IPS-15b (cell line): ENCODE measurements around the gene ASXL2.
"Not testable (repeated sequence)": the region's sequence is repeated elsewhere in the genome, so short reads cannot be mapped to it uniquely, and the experiment has no call there.

ENCODE experiments used
- H3K27me3 ChIP-seq: one replicate; pipeline ENCODE4 v1.6.1; 2013; ENCODE audit warnings: low read length; ENCODE audit not compliant: control insufficient read depth, insufficient read depth
- H3K36me3 ChIP-seq: one replicate; pipeline ENCODE4 v1.6.1; 2013; ENCODE audit warnings: low read length; ENCODE audit not compliant: control insufficient read depth, insufficient read depth
- H3K4me1 ChIP-seq: one replicate; pipeline ENCODE4 v1.6.1; 2013; ENCODE audit warnings: mild to moderate bottlenecking, low read length; ENCODE audit not compliant: control insufficient read depth, insufficient read depth
- H3K4me3 ChIP-seq: one replicate; pipeline ENCODE4 v1.5.1; 2013; ENCODE audit warnings: low read depth, low read length
- H3K9ac ChIP-seq: one replicate; pipeline ENCODE4 v1.6.1; 2013; ENCODE audit warnings: low read depth, mild to moderate bottlenecking, low read length
- H3K9me3 ChIP-seq: one replicate; pipeline ENCODE4 v1.6.1; 2013; ENCODE audit warnings: mild to moderate bottlenecking, low read length; ENCODE audit not compliant: control insufficient read depth, insufficient read depth

ASXL2 gene

GRCh38 chr2:25878361-25879132 is at the start of gene ASXL2:
Gene ASXL2, minus strand, starts transcription at chr2:25878487. Its CDS starts 265 bp downstream, at chr2:25878222.
- Histone ChIP-seq H3K27me3 (no peaks in the 10 kb centered on the region), H3K36me3 (no peaks in the 10 kb centered on the region), H3K4me1 (peaks cover 3% of the 10 kb centered on the region), H3K9me3 (no peaks in the 10 kb centered on the region), H3K4me3 (peak within 1 kb of the TSS; percentile 90), H3K9ac (peak within 1 kb of the TSS; percentile 87)

GRCh38 chr2:25926984-25927756 is 48.9 kb upstream of the ASXL2 start:
- peaks cover 2% of the 10 kb centered on the region for H3K4me1 ChIP-seq
- H3K36me3 ChIP-seq: peaks cover 13% of the 10 kb centered on the region
- no peak overlapping the region for H3K9ac ChIP-seq
- H3K4me3 ChIP-seq: no peak overlapping the region
- H3K9me3 ChIP-seq: no peaks in the 10 kb centered on the region
- H3K27me3 ChIP-seq: no peaks in the 10 kb centered on the region

GRCh38 chr2:25922501-25922900 is 44.2 kb upstream of the ASXL2 start:
- H3K9me3 ChIP-seq: no peaks in the 10 kb centered on the region

GRCh38 chr2:25920786-25921415 is 42.6 kb upstream of the ASXL2 start:
- no peaks in the 10 kb centered on the region for H3K9me3 ChIP-seq
- no peak overlapping the region for H3K9ac ChIP-seq
- no peak overlapping the region for H3K4me3 ChIP-seq
- H3K27me3 ChIP-seq: no peaks in the 10 kb centered on the region
- no peaks in the 10 kb centered on the region for H3K36me3 ChIP-seq
- H3K4me1 ChIP-seq: no peaks in the 10 kb centered on the region

More at GRCh38 chr2:25922501-25922900, 44.2 kb upstream of the ASXL2 start:
- Histone ChIP-seq H3K9ac (no peak overlapping the region), H3K36me3 (peaks cover 5% of the 10 kb centered on the region), H3K4me1 (no peaks in the 10 kb centered on the region), H3K27me3 (no peaks in the 10 kb centered on the region), H3K4me3 (no peak overlapping the region)

DNA sequence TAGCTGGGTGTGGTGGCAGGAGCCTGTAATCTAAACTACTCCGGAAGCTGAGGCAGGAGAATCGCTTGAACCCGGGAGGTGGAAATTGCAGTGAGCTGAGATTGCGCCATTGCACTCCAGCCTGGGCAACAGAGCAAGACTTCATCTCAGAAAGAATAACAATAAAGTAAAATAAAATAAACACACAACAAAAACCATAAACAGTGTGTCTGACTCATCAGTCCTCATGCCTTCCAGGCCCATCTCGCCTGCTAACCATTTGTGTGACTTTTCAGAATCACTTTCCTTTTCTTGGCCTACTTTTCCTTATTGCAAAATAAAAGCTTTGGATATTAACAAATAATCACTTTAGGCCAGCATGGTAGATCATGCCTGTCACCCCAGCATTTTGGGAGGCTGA is 42.0 kb upstream of the ASXL2 start:
- H3K4me3 ChIP-seq: no peak overlapping the region
- no peaks in the 10 kb centered on the region for H3K27me3 ChIP-seq
- no peaks in the 10 kb centered on the region for H3K9me3 ChIP-seq
- no peaks in the 10 kb centered on the region for H3K4me1 ChIP-seq
- H3K9ac ChIP-seq: no peak overlapping the region
- no peaks in the 10 kb centered on the region for H3K36me3 ChIP-seq

DNA sequence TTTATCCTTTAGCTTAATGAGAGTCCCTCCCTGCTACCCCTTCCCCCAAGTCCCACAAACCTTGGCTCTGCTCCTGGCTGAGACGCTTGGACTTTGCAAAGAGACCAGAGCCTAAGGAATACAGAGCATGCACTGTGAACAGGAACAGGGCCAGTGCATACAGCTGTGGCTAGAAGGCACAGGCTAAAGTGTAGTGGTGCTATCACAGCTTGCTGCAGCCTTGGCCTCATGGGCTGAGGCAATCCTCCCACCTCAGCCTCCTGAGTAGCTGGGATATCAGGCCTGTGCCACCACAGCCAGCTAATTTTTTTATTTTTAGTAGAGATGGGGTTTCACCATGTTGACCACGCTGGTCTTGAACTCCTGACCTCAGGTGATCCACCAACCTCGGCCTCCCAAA is 39.5 kb upstream of the ASXL2 start:
- H3K4me1 ChIP-seq: no peaks in the 10 kb centered on the region
- no peaks in the 10 kb centered on the region for H3K9me3 ChIP-seq
- H3K36me3 ChIP-seq: no peaks in the 10 kb centered on the region
- H3K27me3 ChIP-seq: no peaks in the 10 kb centered on the region
- no peak overlapping the region for H3K9ac ChIP-seq
- no peak overlapping the region for H3K4me3 ChIP-seq

- H3K4me1 ChIP-seq, H3K27me3 ChIP-seq, H3K4me3 ChIP-seq, H3K9me3 ChIP-seq, H3K36me3 ChIP-seq, H3K9ac ChIP-seq: not testable (repeated sequence)
Measured at GRCh38 chr2:25917411-25917810, 39.1 kb upstream of the ASXL2 start.

GRCh38 chr2:25915944-25916772 is 37.9 kb upstream of the ASXL2 start:
- H3K4me3 ChIP-seq, H3K36me3 ChIP-seq, H3K9me3 ChIP-seq, H3K9ac ChIP-seq, H3K4me1 ChIP-seq, H3K27me3 ChIP-seq: not testable (repeated sequence)

GRCh38 chr2:25915411-25915810 is 37.1 kb upstream of the ASXL2 start:
- not testable (repeated sequence) for H3K36me3 ChIP-seq, H3K9ac ChIP-seq, H3K4me3 ChIP-seq, H3K4me1 ChIP-seq, H3K9me3 ChIP-seq, H3K27me3 ChIP-seq

DNA sequence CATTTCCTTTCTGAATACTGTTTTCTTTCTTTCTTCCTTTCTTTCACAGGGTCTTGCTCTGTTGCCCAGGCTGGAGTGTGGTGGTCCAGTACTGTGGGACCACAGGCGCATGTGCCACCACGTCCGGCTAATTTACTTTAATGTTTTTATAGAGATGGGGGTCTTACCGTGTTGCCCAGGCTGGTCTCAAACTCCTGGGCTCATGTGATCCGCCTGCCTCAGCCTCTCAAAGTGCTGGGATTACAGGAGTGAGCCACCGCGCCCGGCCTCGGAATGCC is 35.3 kb upstream of the ASXL2 start:
- not testable (repeated sequence) for H3K4me1 ChIP-seq

DNA sequence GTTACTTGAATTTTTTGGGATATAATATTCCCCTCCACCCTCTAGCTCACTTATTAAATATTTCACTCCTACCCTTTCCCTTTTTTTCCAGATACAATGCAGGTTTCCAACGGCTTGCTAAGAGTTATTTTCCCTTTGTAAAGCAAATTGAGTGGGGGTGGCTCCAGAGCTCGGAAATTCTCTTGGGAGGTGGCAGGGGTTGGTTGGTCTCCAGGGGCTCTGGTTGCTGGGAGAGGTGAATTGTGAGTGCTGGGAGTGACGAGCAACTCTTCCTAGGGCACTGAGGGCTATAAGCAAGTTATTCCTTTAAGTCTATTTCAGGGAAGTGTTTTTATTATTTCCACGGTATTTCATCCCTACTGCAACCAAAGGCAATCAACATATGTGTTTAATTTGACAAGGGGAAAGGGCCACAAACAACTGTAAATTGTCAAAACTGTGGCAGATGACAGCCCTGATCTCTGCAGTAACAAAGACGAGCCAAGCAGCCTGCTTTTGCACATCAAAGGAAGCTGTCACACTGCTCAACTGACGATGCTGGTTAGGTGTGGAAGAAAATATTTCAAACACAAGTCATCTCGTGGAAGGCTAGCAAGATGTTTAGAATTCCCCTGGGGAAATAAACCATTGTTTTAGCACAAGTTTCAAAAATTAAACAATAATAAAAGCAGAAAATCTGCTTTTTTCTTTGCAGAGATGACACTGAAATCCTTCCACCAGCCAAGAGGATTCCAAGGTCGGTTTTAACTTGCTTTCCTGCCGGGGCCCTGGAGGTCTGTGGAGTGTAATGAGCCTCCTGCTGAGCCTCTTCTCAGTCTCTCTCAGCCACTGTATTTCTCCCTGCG is 34.8 kb upstream of the ASXL2 start:
- H3K4me3 ChIP-seq: peak overlapping the region; percentile 10
- H3K4me1 ChIP-seq: no peaks in the 10 kb centered on the region
- no peak overlapping the region for H3K9ac ChIP-seq
- no peaks in the 10 kb centered on the region for H3K36me3 ChIP-seq
- H3K9me3 ChIP-seq: no peaks in the 10 kb centered on the region
- H3K27me3 ChIP-seq: no peaks in the 10 kb centered on the region

More for the DNA sequence above, 35.3 kb upstream of the ASXL2 start:
- H3K9me3 ChIP-seq, H3K27me3 ChIP-seq, H3K36me3 ChIP-seq, H3K9ac ChIP-seq: not testable (repeated sequence)
- H3K4me3 ChIP-seq: peak overlapping the region; percentile 10
